ENCODE measurements around the gene SCG3.

Gene SCG3

DNA sequence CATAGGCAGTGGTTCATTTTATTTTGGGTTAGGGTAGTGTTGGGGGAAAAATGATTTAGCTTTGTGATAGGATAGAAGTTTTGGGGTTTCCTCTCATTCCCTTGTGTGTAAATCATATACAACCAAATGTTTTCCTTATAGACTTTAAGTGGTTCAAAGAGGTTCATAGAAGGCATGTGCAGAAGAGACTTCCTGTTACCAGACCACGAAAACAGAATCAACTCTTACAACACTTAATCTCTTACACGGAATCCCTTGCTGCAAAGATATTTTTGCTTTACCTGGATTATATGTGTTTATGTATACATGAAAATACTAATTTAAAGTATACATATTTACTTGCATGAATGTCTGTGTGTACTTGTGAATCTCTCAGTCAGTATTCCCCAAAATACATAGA, 73.0 kb downstream of the SCG3 start:
- H3K4me3 ChIP-seq (ENCODE audit: low read depth, low read length): no peak overlapping the region
- peaks cover 20% of the 10 kb centered on the region for H3K27me3 ChIP-seq (replicated peaks)
- in situ Hi-C loops (cut with HindIII; ENCODE audit: low pct_ligation_motif_present, low sequenced_read_pairs): no loop called here
- H3K36me3 ChIP-seq (replicated peaks): no peaks in the 10 kb centered on the region
- no peak for DNase-seq
- no peak overlapping the region for H3K27ac ChIP-seq
- TF ChIP-seq, protein P1, sequence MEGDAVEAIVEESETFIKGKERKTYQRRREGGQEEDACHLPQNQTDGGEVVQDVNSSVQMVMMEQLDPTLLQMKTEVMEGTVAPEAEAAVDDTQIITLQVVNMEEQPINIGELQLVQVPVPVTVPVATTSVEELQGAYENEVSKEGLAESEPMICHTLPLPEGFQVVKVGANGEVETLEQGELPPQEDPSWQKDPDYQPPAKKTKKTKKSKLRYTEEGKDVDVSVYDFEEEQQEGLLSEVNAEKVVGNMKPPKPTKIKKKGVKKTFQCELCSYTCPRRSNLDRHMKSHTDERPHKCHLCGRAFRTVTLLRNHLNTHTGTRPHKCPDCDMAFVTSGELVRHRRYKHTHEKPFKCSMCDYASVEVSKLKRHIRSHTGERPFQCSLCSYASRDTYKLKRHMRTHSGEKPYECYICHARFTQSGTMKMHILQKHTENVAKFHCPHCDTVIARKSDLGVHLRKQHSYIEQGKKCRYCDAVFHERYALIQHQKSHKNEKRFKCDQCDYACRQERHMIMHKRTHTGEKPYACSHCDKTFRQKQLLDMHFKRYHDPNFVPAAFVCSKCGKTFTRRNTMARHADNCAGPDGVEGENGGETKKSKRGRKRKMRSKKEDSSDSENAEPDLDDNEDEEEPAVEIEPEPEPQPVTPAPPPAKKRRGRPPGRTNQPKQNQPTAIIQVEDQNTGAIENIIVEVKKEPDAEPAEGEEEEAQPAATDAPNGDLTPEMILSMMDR (IDR thresholded peaks at IDR 0.05; ENCODE audit: low read depth, low read length, missing control alignments): no peak

DNA sequence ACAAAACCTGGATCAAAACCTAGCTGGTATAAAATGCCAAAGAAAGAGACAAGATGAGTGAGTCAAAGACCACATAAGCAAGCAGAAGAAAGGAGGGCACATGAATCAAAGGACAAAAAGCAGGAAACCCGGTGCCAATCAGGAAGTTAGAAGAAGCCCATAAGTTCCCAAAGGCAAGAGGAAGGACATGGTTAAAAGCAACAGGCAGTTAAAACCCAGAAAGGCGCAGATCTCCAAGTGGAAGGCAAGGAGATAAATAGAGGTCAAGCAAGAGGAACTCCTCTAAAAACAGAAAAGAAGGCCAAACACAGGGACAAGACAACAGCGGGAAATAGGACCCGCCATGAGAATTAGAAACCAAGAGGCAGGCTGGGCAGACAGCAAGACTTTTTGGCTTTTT, 74.5 kb downstream of the SCG3 start:
- H3K36me3 ChIP-seq (replicated peaks): no peaks in the 10 kb centered on the region
- peaks cover 4% of the 10 kb centered on the region for H3K27me3 ChIP-seq (replicated peaks)
- TF ChIP-seq, protein P1 (IDR thresholded peaks at IDR 0.05; ENCODE audit: low read depth, low read length, missing control alignments): no peak
- H3K27ac ChIP-seq: no peak overlapping the region
- H3K4me3 ChIP-seq (ENCODE audit: low read depth, low read length): no peak overlapping the region
- in situ Hi-C loops (cut with HindIII; ENCODE audit: low pct_ligation_motif_present, low sequenced_read_pairs): no loop called here
- no peak for DNase-seq

DNA sequence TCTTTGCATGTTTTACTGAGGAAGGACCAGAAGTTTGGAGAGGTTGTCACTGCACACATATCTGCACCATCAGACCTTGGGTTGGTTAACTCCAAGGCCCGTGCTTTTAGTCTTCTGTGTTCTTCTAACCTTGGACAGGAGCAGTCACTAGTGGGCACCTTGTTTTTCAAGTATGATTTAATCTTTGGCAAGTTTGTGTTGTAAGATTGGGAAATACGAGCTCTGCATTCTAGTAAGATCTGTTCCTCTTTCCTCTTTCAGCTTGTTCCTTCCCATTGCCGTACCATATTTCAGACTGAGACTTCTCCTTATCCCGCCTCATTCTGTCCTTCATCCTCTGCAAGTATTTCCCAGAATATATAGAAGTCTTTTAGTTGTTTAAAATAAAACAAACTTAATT, 75.2 kb downstream of the SCG3 start:
- no peak overlapping the region for H3K4me3 ChIP-seq (ENCODE audit: low read depth, low read length)
- DNase-seq: no peak
- H3K27ac ChIP-seq: no peak overlapping the region

DNA sequence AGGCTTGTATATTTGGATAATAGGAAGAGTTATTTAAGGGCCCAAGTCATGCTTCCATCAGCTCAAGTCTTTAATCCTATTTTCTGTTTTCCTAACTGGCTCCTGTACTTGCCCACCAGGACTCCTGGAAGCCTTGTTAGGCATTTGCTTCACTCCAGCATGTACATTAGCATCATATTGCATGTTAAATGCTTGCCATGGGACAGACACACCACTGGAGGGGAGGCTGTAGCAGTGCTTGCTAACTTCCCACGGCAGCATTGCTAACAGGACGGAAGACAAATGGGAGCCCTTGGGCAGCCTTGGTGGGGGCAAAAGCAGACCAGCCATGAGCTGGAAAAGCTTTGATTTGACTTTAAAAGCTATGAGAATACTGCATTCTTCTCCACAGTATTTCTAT, 76.1 kb downstream of the SCG3 start:
- TF ChIP-seq, protein P1 (IDR thresholded peaks at IDR 0.05; ENCODE audit: low read depth, low read length, missing control alignments): no peak
- no peaks in the 10 kb centered on the region for H3K27me3 ChIP-seq (replicated peaks)
- no peak overlapping the region for H3K4me3 ChIP-seq (ENCODE audit: low read depth, low read length)
- H3K36me3 ChIP-seq (replicated peaks): no peaks in the 10 kb centered on the region
- no peak for DNase-seq
- in situ Hi-C loops (cut with HindIII; ENCODE audit: low pct_ligation_motif_present, low sequenced_read_pairs): no loop called here
- H3K27ac ChIP-seq: no peak overlapping the region

More for the DNA sequence above, 75.2 kb downstream of the SCG3 start:
- in situ Hi-C loops (cut with HindIII; ENCODE audit: low pct_ligation_motif_present, low sequenced_read_pairs): no loop called here
- Histone ChIP-seq H3K36me3 (replicated peaks) (no peaks in the 10 kb centered on the region), H3K27me3 (replicated peaks) (no peaks in the 10 kb centered on the region)
- TF ChIP-seq, protein P1 (IDR thresholded peaks at IDR 0.05; ENCODE audit: low read depth, low read length, missing control alignments): no peak

DNA sequence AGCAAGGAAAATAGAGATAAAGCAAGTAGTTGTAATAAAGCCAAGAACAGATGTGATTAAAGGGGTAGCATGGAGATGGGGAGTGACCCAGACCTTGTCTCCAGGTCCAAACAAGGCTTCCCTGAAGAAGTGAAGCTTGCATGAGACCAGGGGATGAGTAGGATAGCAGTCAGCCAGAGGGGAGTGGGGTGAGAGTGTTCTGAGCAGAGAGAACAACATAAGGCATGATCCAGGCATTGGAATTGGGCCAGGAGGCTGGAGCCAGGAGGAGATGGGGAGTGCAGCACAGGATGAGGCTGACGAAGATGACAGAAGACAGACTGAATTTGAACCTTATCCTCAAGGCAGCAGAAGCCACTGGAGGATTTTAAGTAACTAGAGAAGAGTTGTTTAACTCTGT, 77.3 kb downstream of the SCG3 start:
- H3K4me3 ChIP-seq (ENCODE audit: low read depth, low read length): no peak overlapping the region
- H3K36me3 ChIP-seq (replicated peaks): no peaks in the 10 kb centered on the region
- H3K27me3 ChIP-seq (replicated peaks): no peaks in the 10 kb centered on the region
- DNase-seq: peak; percentile 65
- in situ Hi-C loops (cut with HindIII; ENCODE audit: low pct_ligation_motif_present, low sequenced_read_pairs): no loop called here
- TF ChIP-seq, protein P1 (IDR thresholded peaks at IDR 0.05; ENCODE audit: low read depth, low read length, missing control alignments): no peak
- peak overlapping the region; percentile 7 for H3K27ac ChIP-seq

DNA sequence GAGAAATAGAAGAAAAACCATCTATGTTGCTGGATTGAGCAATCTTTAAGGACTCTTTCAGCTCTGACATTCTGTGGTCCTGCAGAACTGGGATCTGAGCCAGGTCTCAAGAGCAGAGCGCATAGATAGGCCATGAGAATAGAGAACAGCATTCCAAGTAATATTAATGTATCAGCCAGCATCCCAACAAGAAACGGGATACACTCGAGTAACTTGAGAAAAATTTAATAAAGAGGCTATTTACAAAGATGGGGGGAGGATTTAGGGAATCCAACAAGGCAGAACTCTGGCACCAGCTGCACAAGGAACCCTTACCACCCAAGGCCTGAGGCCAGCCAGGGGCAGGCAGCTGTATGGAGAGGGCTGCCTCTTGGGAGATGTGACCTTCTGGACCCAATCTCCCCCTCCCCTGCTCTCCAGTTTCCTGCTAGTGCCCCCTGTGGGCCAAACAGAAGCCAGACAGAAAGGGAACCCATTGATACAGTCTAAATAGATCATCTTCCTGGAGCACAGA, 78.3 kb downstream of the SCG3 start:
- TF ChIP-seq, protein P1 (IDR thresholded peaks at IDR 0.05; ENCODE audit: low read depth, low read length, missing control alignments): peak; percentile 69
- Histone ChIP-seq H3K4me3 (ENCODE audit: low read depth, low read length) (no peak overlapping the region), H3K36me3 (replicated peaks) (no peaks in the 10 kb centered on the region), H3K27ac (no peak overlapping the region), H3K27me3 (replicated peaks) (no peaks in the 10 kb centered on the region)
- in situ Hi-C loops (cut with HindIII; ENCODE audit: low pct_ligation_motif_present, low sequenced_read_pairs): no loop called here
- peak; percentile 91 for DNase-seq

All from brain microvascular endothelial cell (primary cell).